ENCODE results near the gene EXOC8.

EXOC8 gene

GRCh38 chr1:231383159-231383860 is 45.7 kb upstream of the EXOC8 start:
- no peak overlapping the region for H3K4me2 ChIP-seq (ENCODE audit: low read length)
- H3K9me3 ChIP-seq (ENCODE audit: control insufficient read depth, low read length): no peaks in the 10 kb centered on the region
- H3K4me1 ChIP-seq: no peaks in the 10 kb centered on the region
- no peak for TF ChIP-seq CTCF (IDR thresholded peaks at IDR 0.05)
- no peak overlapping the region for H2AFZ ChIP-seq
- no peak overlapping the region for H3K9ac ChIP-seq
- no peaks in the 10 kb centered on the region for H3K27me3 ChIP-seq (ENCODE audit: control insufficient read depth, insufficient read depth, low read length)
- no peak overlapping the region for H3K27ac ChIP-seq
- no peaks in the 10 kb centered on the region for H3K36me3 ChIP-seq (ENCODE audit: control insufficient read depth, insufficient read depth, low read length)
- H3K4me3 ChIP-seq (ENCODE audit: low read depth, low read length): no peak overlapping the region
- peaks cover 12% of the 10 kb centered on the region for H3K79me2 ChIP-seq

- no peak for TF ChIP-seq CTCF (IDR thresholded peaks at IDR 0.05)
- H3K4me2 ChIP-seq (ENCODE audit: low read length): no peak overlapping the region
- no peaks in the 10 kb centered on the region for H3K36me3 ChIP-seq (ENCODE audit: control insufficient read depth, insufficient read depth, low read length)
- no peak overlapping the region for H3K4me3 ChIP-seq (ENCODE audit: low read depth, low read length)
- H3K9ac ChIP-seq: no peak overlapping the region
- no peak overlapping the region for H2AFZ ChIP-seq
- no peak overlapping the region for H3K27ac ChIP-seq
- H3K79me2 ChIP-seq: peaks cover 12% of the 10 kb centered on the region
- no peaks in the 10 kb centered on the region for H3K9me3 ChIP-seq (ENCODE audit: control insufficient read depth, low read length)
- no peaks in the 10 kb centered on the region for H3K4me1 ChIP-seq
- no peaks in the 10 kb centered on the region for H3K27me3 ChIP-seq (ENCODE audit: control insufficient read depth, insufficient read depth, low read length)
Observed at GRCh38 chr1:231382426-231382825, 44.8 kb upstream of the EXOC8 start.

GRCh38 chr1:231381729-231382128 is 44.1 kb upstream of the EXOC8 start:
- no peak overlapping the region for H3K4me2 ChIP-seq (ENCODE audit: low read length)

GRCh38 chr1:231376875-231377549 is 39.4 kb upstream of the EXOC8 start:
- Histone ChIP-seq H3K4me3 (ENCODE audit: low read depth, low read length) (no peak overlapping the region), H3K27me3 (ENCODE audit: control insufficient read depth, insufficient read depth, low read length) (no peaks in the 10 kb centered on the region), H3K36me3 (ENCODE audit: control insufficient read depth, insufficient read depth, low read length) (no peaks in the 10 kb centered on the region), H3K9ac (no peak overlapping the region), H3K4me2 (ENCODE audit: low read length) (no peak overlapping the region), H2AFZ (no peak overlapping the region), H3K79me2 (peaks cover 2% of the 10 kb centered on the region), H3K9me3 (ENCODE audit: control insufficient read depth, low read length) (no peaks in the 10 kb centered on the region), H3K27ac (no peak overlapping the region), H3K4me1 (peaks cover 3% of the 10 kb centered on the region)
- TF ChIP-seq CTCF (IDR thresholded peaks at IDR 0.05): no peak

More at GRCh38 chr1:231381729-231382128, 44.1 kb upstream of the EXOC8 start:
- Histone ChIP-seq H3K4me3 (ENCODE audit: low read depth, low read length) (no peak overlapping the region), H3K36me3 (ENCODE audit: control insufficient read depth, insufficient read depth, low read length) (no peaks in the 10 kb centered on the region), H3K79me2 (peaks cover 12% of the 10 kb centered on the region), H3K9me3 (ENCODE audit: control insufficient read depth, low read length) (no peaks in the 10 kb centered on the region), H3K9ac (no peak overlapping the region), H3K4me1 (peaks cover 3% of the 10 kb centered on the region), H3K27me3 (ENCODE audit: control insufficient read depth, insufficient read depth, low read length) (no peaks in the 10 kb centered on the region), H2AFZ (no peak overlapping the region), H3K27ac (no peak overlapping the region)
- TF ChIP-seq CTCF (IDR thresholded peaks at IDR 0.05): no peak

All from parathyroid adenoma (tissue), 2 donors.